ENCODE results near the gene ARMH4.

The ARMH4 gene

DNA sequence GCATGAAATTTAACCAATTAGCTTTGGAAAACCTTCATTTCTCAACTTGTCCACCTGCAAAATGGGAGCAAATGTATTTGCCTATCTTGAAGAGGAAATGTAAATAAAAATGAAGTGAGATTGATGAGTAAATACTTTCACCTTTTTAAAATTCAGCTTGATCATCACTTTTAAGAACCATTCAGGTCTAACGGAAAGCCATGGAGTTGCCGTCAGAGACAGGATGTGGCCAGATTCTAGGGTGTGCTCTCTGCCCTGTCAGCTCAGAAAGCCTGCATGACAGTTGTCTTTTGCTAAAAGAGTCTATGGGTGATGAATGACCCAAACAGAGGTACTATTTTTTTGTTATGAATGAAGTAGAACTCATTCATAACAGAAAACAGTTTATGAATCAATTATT is 181.8 kb downstream of the ARMH4 start:
- DNase-seq (ENCODE audit: extremely low read depth in 1 of 2, low read depth in 1 of 2): no peak

DNA sequence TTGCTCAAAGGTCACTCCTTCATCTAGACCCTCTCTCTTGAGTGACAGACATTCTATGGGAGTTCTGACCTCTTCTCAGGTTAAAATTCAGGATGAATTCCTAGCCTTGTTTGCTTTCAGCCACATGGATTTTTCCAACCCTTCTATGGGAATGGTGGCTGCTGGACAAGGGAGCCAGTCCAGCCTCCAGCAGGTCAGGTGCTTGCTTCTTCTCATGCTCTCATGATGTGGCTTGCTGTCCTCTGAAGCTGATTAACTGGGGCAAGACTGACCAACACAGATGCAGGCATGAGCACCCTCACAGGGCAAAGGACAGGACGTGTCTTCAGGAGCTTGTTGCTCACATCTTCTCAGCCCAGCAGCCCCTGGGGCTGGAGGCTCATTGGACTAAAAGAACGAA is 188.9 kb downstream of the ARMH4 start:
- no peak for DNase-seq (ENCODE audit: extremely low read depth in 1 of 2, low read depth in 1 of 2)

DNA sequence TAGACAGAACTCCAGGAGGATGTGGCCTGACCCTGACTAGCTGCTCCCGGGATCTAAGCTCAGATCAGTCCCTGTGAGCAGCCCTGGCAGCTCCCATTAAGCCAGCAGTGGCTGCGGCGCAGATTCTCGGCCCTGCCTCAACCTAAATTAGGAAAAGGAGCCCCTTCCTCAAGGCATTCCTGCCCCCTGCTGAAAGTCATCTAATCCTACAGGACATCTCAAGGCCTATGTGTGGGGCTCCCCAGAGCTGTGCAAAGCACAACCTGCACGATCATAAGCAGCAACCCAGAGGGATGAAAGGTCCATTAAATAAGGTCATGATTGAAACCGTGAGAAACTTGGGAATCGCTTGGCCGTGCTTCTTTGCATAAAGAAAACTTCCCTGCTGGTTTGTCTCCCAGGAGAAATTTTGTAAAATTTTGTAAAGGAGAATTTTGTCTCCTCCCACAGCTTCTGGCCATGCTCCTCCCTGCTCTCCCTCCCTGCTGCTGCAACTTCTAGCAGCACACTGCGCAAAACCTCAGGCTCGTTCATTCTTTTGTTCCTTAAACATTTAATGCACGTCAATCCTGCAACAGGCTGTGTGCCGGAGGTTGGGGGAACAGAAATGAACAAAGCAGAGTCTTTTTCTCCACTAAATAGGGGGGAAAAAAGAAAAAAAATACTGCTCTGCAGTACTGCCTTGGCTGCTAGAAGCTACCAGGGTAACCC is 189.5 kb downstream of the ARMH4 start:
- no peak for DNase-seq (ENCODE audit: extremely low read depth in 1 of 2, low read depth in 1 of 2)

DNA sequence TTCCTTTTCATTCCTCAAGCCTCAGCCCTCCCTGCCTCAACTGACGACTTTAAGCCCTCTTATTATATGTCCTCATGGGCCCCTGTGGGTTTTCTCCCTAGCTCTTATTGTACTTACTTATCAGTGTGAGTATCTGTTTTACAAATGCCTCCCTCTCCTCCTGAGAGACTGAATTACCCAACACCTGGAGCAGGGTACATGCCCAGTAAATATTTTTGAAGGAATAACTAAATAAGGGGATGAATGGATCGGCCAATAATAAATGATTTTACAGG is 190.3 kb downstream of the ARMH4 start:
- DNase-seq (ENCODE audit: extremely low read depth in 1 of 2, low read depth in 1 of 2): no peak

DNA sequence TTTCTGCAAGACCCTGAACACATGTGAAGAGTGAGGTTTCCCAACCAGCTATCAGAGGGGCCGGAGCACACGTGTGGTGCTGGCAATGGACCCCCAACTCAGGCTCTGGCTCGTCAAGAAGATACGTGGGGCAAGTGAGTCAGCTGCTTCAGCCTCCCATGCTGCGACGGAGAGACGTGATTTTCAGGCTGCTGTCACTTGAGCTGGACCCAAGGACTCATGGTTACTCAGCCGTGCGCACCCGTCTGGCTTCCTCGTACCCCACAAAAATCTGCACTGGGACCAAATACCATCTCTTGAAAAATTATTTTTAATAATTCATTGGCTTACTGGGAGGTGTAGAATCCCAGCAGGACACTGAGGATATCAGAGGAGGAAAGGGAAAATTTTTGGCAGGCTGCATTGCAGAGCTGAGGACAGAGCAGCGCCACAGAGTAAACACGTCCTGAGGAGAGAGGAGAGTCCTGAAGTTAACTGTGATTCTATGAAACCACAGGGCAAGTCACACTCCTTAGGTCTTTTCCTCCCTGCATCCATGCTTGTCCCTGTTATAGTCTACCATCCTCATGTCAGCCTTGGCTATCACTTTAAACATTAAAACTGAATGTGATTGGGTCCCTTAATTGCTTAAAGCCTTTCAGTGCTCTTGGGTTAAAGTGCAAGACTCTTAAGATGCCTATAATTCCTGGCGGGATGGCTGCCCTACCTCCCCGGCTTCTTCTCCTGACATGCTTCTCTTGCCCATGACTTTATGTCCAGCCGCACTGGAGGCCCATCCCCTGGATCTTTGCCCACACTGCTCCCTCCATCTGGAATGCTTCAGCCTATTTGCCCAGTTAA is 190.8 kb downstream of the ARMH4 start:
- no peak for DNase-seq (ENCODE audit: extremely low read depth in 1 of 2, low read depth in 1 of 2)

DNA sequence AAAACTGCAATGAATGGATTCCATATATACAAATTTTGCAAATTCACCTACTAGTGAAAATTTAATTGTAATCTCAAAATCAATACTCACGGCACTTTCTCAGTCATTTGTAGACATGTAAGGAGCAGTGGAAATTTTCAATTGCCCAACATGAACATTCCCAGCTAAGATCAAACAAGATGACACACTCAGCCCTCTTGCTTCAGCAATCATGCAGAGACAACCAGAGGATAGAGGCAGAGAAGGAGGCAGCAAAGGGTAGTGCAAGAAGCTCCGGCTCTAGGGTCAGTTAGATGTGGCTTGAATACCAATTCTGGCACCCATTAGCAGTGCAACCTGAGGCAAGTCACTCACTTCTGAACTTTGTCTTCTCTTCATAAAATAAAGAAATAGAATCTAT is 194.6 kb downstream of the ARMH4 start:
- no peak for DNase-seq (ENCODE audit: extremely low read depth in 1 of 2, low read depth in 1 of 2)
